ENCODE data around the gene ZRANB3. TPM values are rescaled to one million over a fixed set of nuclear protein-coding genes. Genes with fewer than 3 reads are reported as not detected.
"Not testable (repeated sequence)": the region's sequence is repeated elsewhere in the genome, so short reads cannot be mapped to it uniquely, and the experiment has no call there.

Gene ZRANB3
- total RNA-seq, 1 donor from 2014 or later = 18.6 TPM

GRCh38 chr2:135125940-135126339, 405.1 kb downstream of the ZRANB3 start:
- H3K36me3 Mint-ChIP-seq (ENCODE audit: low read depth) = peaks cover 17% of the 10 kb centered on the region

GRCh38 chr2:135124924-135125886, 405.8 kb downstream of the ZRANB3 start:
- Mint-ChIP-seq H3K27ac (ENCODE audit: unreplicated experiment) (no peak overlapping the region), H3K9me3 (no peaks in the 10 kb centered on the region), H3K4me1 (no peaks in the 10 kb centered on the region), H3K4me3 (no peak overlapping the region), H3K36me3 (ENCODE audit: low read depth) (peaks cover 17% of the 10 kb centered on the region), H3K27me3 (ENCODE audit: low read depth) (no peaks in the 10 kb centered on the region)
- TF ChIP-seq CTCF (conservative IDR thresholded peaks at IDR 0.05) = no peak
- DNase-seq (ENCODE audit: low read depth, low spot score) = no peak

More at GRCh38 chr2:135125940-135126339, 405.1 kb downstream of the ZRANB3 start:
- Mint-ChIP-seq H3K9me3 (no peaks in the 10 kb centered on the region), H3K4me1 (no peaks in the 10 kb centered on the region), H3K27me3 (ENCODE audit: low read depth) (no peaks in the 10 kb centered on the region), H3K4me3 (no peak overlapping the region), H3K27ac (ENCODE audit: unreplicated experiment) (no peak overlapping the region)
- no peak for DNase-seq (ENCODE audit: low read depth, low spot score)
- no peak for TF ChIP-seq CTCF (conservative IDR thresholded peaks at IDR 0.05)

GRCh38 chr2:135121658-135122039, 409.4 kb downstream of the ZRANB3 start:
- H3K27ac Mint-ChIP-seq (ENCODE audit: unreplicated experiment); H3K27me3 Mint-ChIP-seq (ENCODE audit: low read depth); DNase-seq (ENCODE audit: low read depth, low spot score); H3K4me3 Mint-ChIP-seq; H3K9me3 Mint-ChIP-seq; H3K4me1 Mint-ChIP-seq: not testable (repeated sequence)
- H3K36me3 Mint-ChIP-seq (ENCODE audit: low read depth) = peaks cover 18% of the 10 kb centered on the region

- Mint-ChIP-seq H3K4me1 (no peaks in the 10 kb centered on the region), H3K9me3 (no peaks in the 10 kb centered on the region), H3K27ac (ENCODE audit: unreplicated experiment) (no peak overlapping the region), H3K36me3 (ENCODE audit: low read depth) (peaks cover 18% of the 10 kb centered on the region), H3K4me3 (no peak overlapping the region), H3K27me3 (ENCODE audit: low read depth) (no peaks in the 10 kb centered on the region)
- DNase-seq (ENCODE audit: low read depth, low spot score) = no peak
- TF ChIP-seq CTCF (conservative IDR thresholded peaks at IDR 0.05) = no peak
Measured at GRCh38 chr2:135121016-135121657, 409.9 kb downstream of the ZRANB3 start.

- Mint-ChIP-seq H3K4me3 (no peak overlapping the region), H3K27me3 (ENCODE audit: low read depth) (no peaks in the 10 kb centered on the region), H3K9me3 (no peaks in the 10 kb centered on the region), H3K4me1 (no peaks in the 10 kb centered on the region), H3K36me3 (ENCODE audit: low read depth) (peaks cover 16% of the 10 kb centered on the region), H3K27ac (ENCODE audit: unreplicated experiment) (no peak overlapping the region)
- DNase-seq (ENCODE audit: low read depth, low spot score) = no peak
- TF ChIP-seq CTCF (conservative IDR thresholded peaks at IDR 0.05) = no peak
Measured at GRCh38 chr2:135119582-135119981, 411.4 kb downstream of the ZRANB3 start.

GRCh38 chr2:135113322-135113721, 417.7 kb downstream of the ZRANB3 start:
- Mint-ChIP-seq H3K36me3 (ENCODE audit: low read depth) (peaks cover 9% of the 10 kb centered on the region), H3K4me1 (no peaks in the 10 kb centered on the region), H3K4me3 (no peak overlapping the region), H3K9me3 (peaks cover 2% of the 10 kb centered on the region), H3K27ac (ENCODE audit: unreplicated experiment) (no peak overlapping the region), H3K27me3 (ENCODE audit: low read depth) (no peaks in the 10 kb centered on the region)
- no peak for DNase-seq (ENCODE audit: low read depth, low spot score)
- no peak for TF ChIP-seq CTCF (conservative IDR thresholded peaks at IDR 0.05)

- not testable (repeated sequence) for H3K4me3 Mint-ChIP-seq; DNase-seq (ENCODE audit: low read depth, low spot score); H3K4me1 Mint-ChIP-seq; H3K27ac Mint-ChIP-seq (ENCODE audit: unreplicated experiment); H3K27me3 Mint-ChIP-seq (ENCODE audit: low read depth)
- Mint-ChIP-seq H3K9me3 (peaks cover 11% of the 10 kb centered on the region), H3K36me3 (ENCODE audit: low read depth) (peaks cover 42% of the 10 kb centered on the region)
Measured at GRCh38 chr2:135105513-135106316, 425.3 kb downstream of the ZRANB3 start.
